Spleen (tissue), 11 donors: ENCODE data around the gene PTPN14. TPM values are rescaled to one million over a fixed set of nuclear protein-coding genes. Genes with fewer than 3 reads are reported as not detected.
"Not testable (repeated sequence)": the region's sequence is repeated elsewhere in the genome, so short reads cannot be mapped to it uniquely, and the experiment has no call there.

Experiments used
- DNase-seq: peaks from one replicate; pipeline ENCODE4 v3.0.0-alpha.2; 2020
- H3K27ac ChIP-seq, 8 donors: fragments of 200-600 bp; sonication (generic) in 7 of 8; 1 replicate in 4 of 8; 2 replicates in 4 of 8; pipeline versions ENCODE4 v1.5.0 to v1.8.0; 2016 to 2021; ENCODE audit warnings: inconsistent platforms in 4 of 8, mild to moderate bottlenecking in 4 of 8, moderate library complexity in 1 of 8
- H3K27me3 ChIP-seq, 7 donors: fragments of 200-600 bp; sonication (generic) in 6 of 7; replicated peaks in 1 of 7; 1 replicate in 4 of 7; 2 replicates in 3 of 7; pipeline versions ENCODE4 v1.5.0 to v1.8.0; 2016 to 2021; ENCODE audit warnings: inconsistent platforms in 3 of 7, mild to moderate bottlenecking in 1 of 7
- H3K36me3 ChIP-seq, 6 donors: fragments of 200-600 bp; sonication (generic) in 5 of 6; 1 replicate in 4 of 6; 2 replicates in 2 of 6; pipeline versions ENCODE4 v1.5.0 to v1.8.0; 2016 to 2021; ENCODE audit warnings: inconsistent platforms in 2 of 6
- H3K4me1 ChIP-seq, 6 donors: fragments of 200-600 bp; sonication (generic) in 5 of 6; 1 replicate in 3 of 6; 2 replicates in 3 of 6; pipeline versions ENCODE4 v1.5.0 to v1.8.0; 2016 to 2021; ENCODE audit warnings: inconsistent platforms in 3 of 6
- H3K4me3 ChIP-seq, 8 donors: fragments of 200-600 bp; sonication (generic) in 7 of 8; 1 replicate in 4 of 8; 2 replicates in 4 of 8; pipeline versions ENCODE4 v1.5.0 to v1.8.0; 2016 to 2021; ENCODE audit warnings: inconsistent platforms in 4 of 8, mild to moderate bottlenecking in 4 of 8, moderate library complexity in 2 of 8
- H3K9me3 ChIP-seq, 8 donors: fragments of 200-600 bp; sonication (generic) in 7 of 8; 1 replicate in 4 of 8; 2 replicates in 4 of 8; pipeline versions ENCODE4 v1.5.0 to v1.8.0; 2016 to 2021; ENCODE audit warnings: inconsistent platforms in 4 of 8
- POLR2A ChIP-seq, 3 donors: fragments of 450-650 bp; IDR thresholded peaks; one replicate each; pipeline ENCODE4 v1.5.1; 2017; ENCODE audit warnings: antibody characterized with exemption in 3 of 3, mild to moderate bottlenecking in 1 of 3
- POLR2AphosphoS5 ChIP-seq, 3 donors: sonication (generic); formaldehyde crosslinking; IDR thresholded peaks; one replicate each; pipeline ENCODE4 v1.5.1; 2017; ENCODE audit warnings: antibody characterized with exemption in 3 of 3
- WGBS, 5 donors: extraction: QIAGEN DNeasy Blood & Tissue Kit in 3 of 5; methylation state at CpG; one replicate each; pipeline versions ENCODE4 v1.1.5 to v1.1.7; 2013 to 2018; 5-methylcytosine and 5-hydroxymethylcytosine counted together
- intact Hi-C: fragments of 100-400 bp; cut with DNase I; formaldehyde crosslinking; loops from one replicate; pipeline ENCODE4 v1.15.0; 2023; ENCODE audit warnings: low total_unique reads
- polyA plus RNA-seq, 3 donors: library from polyadenylated mRNA; stranded (reverse); fragments of 200-250 nt; gene quantifications; one replicate each; pipeline ENCODE4 v1.2.1, GENCODE V29; 2013
- total RNA-seq, 7 donors: library from RNA; depleted of rRNA in 3 of 7; stranded (reverse); fragments of >200 nt in 3 of 7; fragmentation: NEBNext Ultra II Directional in 4 of 7; extraction: Animal tissue kit (Norgen Biotek cat#: 25700) in 4 of 7; gene quantifications; one replicate each; pipeline versions ENCODE4 v1.1.0 to v1.2.1, GENCODE V29; 2016 to 2021
- TF ChIP-seq, protein P1 (sequence below), 11 experiments: fragments of 200-600 bp in 7 of 11; fragments of 450-650 bp in 4 of 11; sonication (generic) in 4 of 11; IDR thresholded peaks in 8 of 11; conservative IDR thresholded peaks in 3 of 11; 1 replicate in 7 of 11; 2 replicates in 4 of 11; pipeline versions ENCODE4 v1.4.0 to v1.8.0; 2016 to 2021; ENCODE audit warnings: antibody characterized with exemption in 11 of 11, inconsistent platforms in 4 of 11, mild to moderate bottlenecking in 1 of 11
- donor health status: healthy with polysubstance abuse.
- donor health status: DM: no; HTN: no; CAD: no; lungs with moderate emphysema.
- donor health status: DM: no; HTN: no; CAD: no.
- donor health status: Bipolar disorder and iron deficiency.
- donor health status: healthy.
- donor health status: DM: no; HTN: no; CAD: no.
- donor health status: DM: yes; HTN: yes; CAD: no.

PTPN14 gene
- total and polyA plus RNA-seq, 10 donors, result 0.83 to 28.5 (median 16.8) TPM

DNA sequence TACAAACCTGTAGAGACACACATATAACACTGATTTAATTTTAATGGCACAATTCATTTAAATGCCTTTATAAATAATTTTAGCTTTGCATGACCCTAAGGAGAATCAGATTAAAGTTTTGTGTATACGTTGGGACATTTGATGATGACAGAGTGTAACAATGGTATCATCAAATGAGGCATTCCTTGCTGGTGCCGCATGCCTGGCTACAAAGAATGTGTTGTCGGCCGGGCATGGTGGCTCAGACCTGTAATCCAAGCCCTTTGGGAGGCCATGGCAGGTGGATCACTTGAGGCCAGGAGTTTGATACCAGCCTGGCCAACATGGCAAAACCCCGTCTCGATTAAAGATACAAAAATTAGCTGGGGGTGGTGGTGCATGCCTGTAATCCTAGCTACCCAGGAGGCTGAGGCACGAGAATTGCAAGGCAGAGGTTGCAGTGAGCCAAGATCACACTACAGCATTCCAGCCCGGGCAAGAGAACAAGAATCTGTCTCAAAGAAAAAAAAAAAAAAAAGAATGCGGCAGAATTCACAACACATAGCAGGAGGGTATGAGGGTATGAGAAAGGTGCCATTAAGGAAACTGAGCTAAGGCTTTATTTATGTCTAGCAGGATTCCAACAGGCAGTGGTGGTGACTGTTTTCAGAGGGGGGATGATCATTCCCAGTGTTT lies 58.9 kb downstream of the PTPN14 start:
- Histone ChIP-seq H3K9me3 (no peaks in the 10 kb centered on the region), H3K27ac (no peak overlapping the region), H3K4me3 (no peak overlapping the region), H3K4me1 (peaks cover 0 to 3% (median 0%) of the 10 kb centered on the region in 6 donors), H3K27me3 (no peaks in the 10 kb centered on the region), H3K36me3 (no peaks in the 10 kb centered on the region)
- DNase-seq, result no peak
- TF ChIP-seq POLR2A (IDR thresholded peaks at IDR 0.05) (no peak), POLR2AphosphoS5 (IDR thresholded peaks at IDR 0.05) (no peak)
- TF ChIP-seq, protein P1, sequence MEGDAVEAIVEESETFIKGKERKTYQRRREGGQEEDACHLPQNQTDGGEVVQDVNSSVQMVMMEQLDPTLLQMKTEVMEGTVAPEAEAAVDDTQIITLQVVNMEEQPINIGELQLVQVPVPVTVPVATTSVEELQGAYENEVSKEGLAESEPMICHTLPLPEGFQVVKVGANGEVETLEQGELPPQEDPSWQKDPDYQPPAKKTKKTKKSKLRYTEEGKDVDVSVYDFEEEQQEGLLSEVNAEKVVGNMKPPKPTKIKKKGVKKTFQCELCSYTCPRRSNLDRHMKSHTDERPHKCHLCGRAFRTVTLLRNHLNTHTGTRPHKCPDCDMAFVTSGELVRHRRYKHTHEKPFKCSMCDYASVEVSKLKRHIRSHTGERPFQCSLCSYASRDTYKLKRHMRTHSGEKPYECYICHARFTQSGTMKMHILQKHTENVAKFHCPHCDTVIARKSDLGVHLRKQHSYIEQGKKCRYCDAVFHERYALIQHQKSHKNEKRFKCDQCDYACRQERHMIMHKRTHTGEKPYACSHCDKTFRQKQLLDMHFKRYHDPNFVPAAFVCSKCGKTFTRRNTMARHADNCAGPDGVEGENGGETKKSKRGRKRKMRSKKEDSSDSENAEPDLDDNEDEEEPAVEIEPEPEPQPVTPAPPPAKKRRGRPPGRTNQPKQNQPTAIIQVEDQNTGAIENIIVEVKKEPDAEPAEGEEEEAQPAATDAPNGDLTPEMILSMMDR (IDR thresholded peaks at IDR 0.05 in 8 of 11, conservative IDR thresholded peaks at IDR 0.05 in 3 of 11), result no peak
- WGBS, 5 donors, result 86 to 98% (median 91%) methylated on average over 9 of the region's 9 CpGs
- intact Hi-C loops, result no loop called here

- H3K9me3 ChIP-seq, result no peaks in the 10 kb centered on the region
- H3K36me3 ChIP-seq, result no peaks in the 10 kb centered on the region
- no peak for TF ChIP-seq POLR2AphosphoS5 (IDR thresholded peaks at IDR 0.05)
- TF ChIP-seq, protein P1 (IDR thresholded peaks at IDR 0.05 in 8 of 11, conservative IDR thresholded peaks at IDR 0.05 in 3 of 11), result no peak
- TF ChIP-seq POLR2A (IDR thresholded peaks at IDR 0.05), result no peak
- peaks cover 0 to 3% (median 0%) of the 10 kb centered on the region in 6 donors for H3K4me1 ChIP-seq
- no peak overlapping the region for H3K4me3 ChIP-seq
- no peaks in the 10 kb centered on the region for H3K27me3 ChIP-seq
- no peak overlapping the region for H3K27ac ChIP-seq
- WGBS, 5 donors, result 74 to 89% (median 77%) methylated on average over 5 of the region's 5 CpGs
- no peak for DNase-seq
- intact Hi-C loops, result no loop called here
Observed at GRCh38 chr1:214491468-214492146, 59.8 kb downstream of the PTPN14 start.

DNA sequence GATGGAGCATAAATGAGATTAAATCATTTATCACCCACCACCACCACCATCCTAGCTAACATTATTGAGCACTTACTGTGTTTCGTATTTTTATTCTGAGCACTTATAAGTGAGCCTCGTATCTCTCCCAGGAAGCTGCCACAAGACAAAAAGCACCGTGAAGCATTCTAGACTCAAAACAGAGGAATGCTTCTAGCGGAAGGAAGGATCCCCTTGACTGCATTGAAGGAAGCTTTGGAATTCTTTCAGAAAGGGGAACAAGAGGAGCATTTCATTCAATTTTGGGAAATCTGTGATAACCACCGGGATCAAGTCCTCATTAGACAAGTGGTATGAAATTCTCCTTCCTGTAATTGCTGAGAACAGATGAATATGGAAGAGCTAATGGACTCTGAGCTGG lies 66.3 kb downstream of the PTPN14 start:
- Histone ChIP-seq H3K9me3 (no peaks in the 10 kb centered on the region), H3K4me1 (peaks cover 0 to 3% (median 0%) of the 10 kb centered on the region in 6 donors), H3K36me3 (no peaks in the 10 kb centered on the region), H3K4me3 (no peak overlapping the region), H3K27ac (no peak overlapping the region), H3K27me3 (no peaks in the 10 kb centered on the region)
- TF ChIP-seq, protein P1 (IDR thresholded peaks at IDR 0.05 in 8 of 11, conservative IDR thresholded peaks at IDR 0.05 in 3 of 11), result no peak
- TF ChIP-seq POLR2AphosphoS5 (IDR thresholded peaks at IDR 0.05), result no peak
- no peak for TF ChIP-seq POLR2A (IDR thresholded peaks at IDR 0.05)
- WGBS, 5 donors, result 75 to 87% (median 78%) methylated on average over 5 of the region's 5 CpGs
- DNase-seq, result no peak
- intact Hi-C loops, result no loop called here

DNA sequence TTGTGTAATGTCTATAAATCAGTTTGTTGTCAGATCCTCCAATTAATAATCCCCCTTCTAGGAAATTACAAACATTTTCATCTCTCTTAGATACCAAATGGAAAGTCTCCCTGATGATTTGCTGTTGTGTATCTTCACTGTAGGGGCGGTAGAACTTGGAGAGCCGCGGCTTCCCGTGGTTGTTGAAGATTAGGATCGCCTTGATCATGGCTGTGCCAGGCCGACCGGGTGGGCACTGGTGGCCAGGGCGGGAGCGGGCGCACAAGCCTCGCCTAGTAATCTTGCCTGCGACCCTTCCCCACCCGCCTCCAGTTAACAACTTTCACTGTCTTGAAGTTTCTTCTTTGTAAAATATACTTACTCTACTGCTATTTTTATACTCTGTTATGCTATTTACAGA lies 68.2 kb downstream of the PTPN14 start:
- H3K4me3 ChIP-seq, H3K27me3 ChIP-seq, H3K27ac ChIP-seq, H3K4me1 ChIP-seq, intact Hi-C loops, H3K9me3 ChIP-seq, DNase-seq, H3K36me3 ChIP-seq: not testable (repeated sequence)
- 83 to 93% (median 86%) methylated on average over 13 of the region's 13 CpGs for WGBS, 5 donors

GRCh38 chr1:214481983-214482634 lies 69.3 kb downstream of the PTPN14 start:
- 42 to 65% (median 50%) methylated on average over 2 of the region's 2 CpGs for WGBS, 5 donors
- H3K36me3 ChIP-seq, H3K4me1 ChIP-seq, DNase-seq, intact Hi-C loops, H3K27me3 ChIP-seq, H3K27ac ChIP-seq, H3K4me3 ChIP-seq, H3K9me3 ChIP-seq: not testable (repeated sequence)
